ACC112 (cell line): ENCODE data around the gene XCL1.
"Not testable (repeated sequence)": the region's sequence is repeated elsewhere in the genome, so short reads cannot be mapped to it uniquely, and the experiment has no call there.

Source experiments
- H2AFZ ChIP-seq: fragments of 200-600 bp; sonication (generic); one replicate; pipeline ENCODE4 v1.6.0; 2017; ENCODE audit warnings: antibody characterized with exemption, low read length; ENCODE audit not compliant: unreplicated experiment
- H3K27ac ChIP-seq: fragments of 200-600 bp; sonication (generic); 2 replicates; pipeline ENCODE4 v1.5.1; 2014; ENCODE audit warnings: low read depth, mild to moderate bottlenecking, antibody characterized with exemption, low read length, moderate library complexity
- H3K27me3 ChIP-seq: fragments of 200-600 bp; sonication (generic); 2 replicates; pipeline ENCODE4 v1.6.1; 2014; ENCODE audit warnings: mild to moderate bottlenecking, antibody characterized with exemption, low read length, moderate library complexity, mixed read lengths; ENCODE audit not compliant: insufficient read depth
- H3K36me3 ChIP-seq: fragments of 200-600 bp; sonication (generic); 2 replicates; pipeline ENCODE4 v1.6.1; 2016; ENCODE audit warnings: mild to moderate bottlenecking, antibody characterized with exemption, low read length, moderate library complexity, mixed read lengths; ENCODE audit not compliant: insufficient read depth
- H3K4me1 ChIP-seq: fragments of 200-600 bp; sonication (generic); one replicate; pipeline ENCODE4 v1.6.1; 2016; ENCODE audit warnings: low read length, mixed read lengths; ENCODE audit not compliant: insufficient read depth, unreplicated experiment, control insufficient read depth
- H3K4me3 ChIP-seq: fragments of 200-600 bp; sonication (generic); 2 replicates; pipeline ENCODE4 v1.5.1; 2014; ENCODE audit warnings: mild to moderate bottlenecking, low read depth, low read length
- H3K79me2 ChIP-seq: fragments of 200-600 bp; sonication (generic); one replicate; pipeline ENCODE4 v1.6.0; 2016; ENCODE audit warnings: low read length; ENCODE audit not compliant: control insufficient read depth, unreplicated experiment, insufficient read depth

The XCL1 gene

GRCh38 chr1:168567568-168567967, 8.8 kb upstream of the XCL1 start:
- Histone ChIP-seq H3K27me3 (peaks cover 48% of the 10 kb centered on the region), H3K4me3 (no peak overlapping the region), H3K36me3 (no peaks in the 10 kb centered on the region), H3K79me2 (no peaks in the 10 kb centered on the region), H3K4me1 (no peaks in the 10 kb centered on the region), H2AFZ (no peak overlapping the region), H3K27ac (no peak overlapping the region)

GRCh38 chr1:168568346-168568745, 8.1 kb upstream of the XCL1 start:
- Histone ChIP-seq H3K27me3 (peaks cover 48% of the 10 kb centered on the region), H3K4me3 (no peak overlapping the region), H3K79me2 (no peaks in the 10 kb centered on the region), H2AFZ (no peak overlapping the region), H3K36me3 (no peaks in the 10 kb centered on the region), H3K4me1 (no peaks in the 10 kb centered on the region), H3K27ac (no peak overlapping the region)

- no peaks in the 10 kb centered on the region for H3K36me3 ChIP-seq
- H3K79me2 ChIP-seq, result no peaks in the 10 kb centered on the region
- no peaks in the 10 kb centered on the region for H3K4me1 ChIP-seq
- no peak overlapping the region for H3K27ac ChIP-seq
- H2AFZ ChIP-seq, result no peak overlapping the region
- peaks cover 25% of the 10 kb centered on the region for H3K27me3 ChIP-seq
- H3K4me3 ChIP-seq, result no peak overlapping the region
These were observed 5.8 kb upstream of the XCL1 start for GRCh38 chr1:168570652-168571051.

- Histone ChIP-seq H3K4me3 (no peak overlapping the region), H3K27ac (no peak overlapping the region), H3K36me3 (no peaks in the 10 kb centered on the region), H3K79me2 (no peaks in the 10 kb centered on the region), H3K27me3 (peaks cover 24% of the 10 kb centered on the region), H3K4me1 (no peaks in the 10 kb centered on the region), H2AFZ (no peak overlapping the region)
These were observed 3.8 kb upstream of the XCL1 start for GRCh38 chr1:168572633-168573032.

- H2AFZ ChIP-seq, H3K79me2 ChIP-seq, H3K4me3 ChIP-seq, H3K36me3 ChIP-seq, H3K27ac ChIP-seq, H3K4me1 ChIP-seq: not testable (repeated sequence)
- peaks cover 28% of the 10 kb centered on the region for H3K27me3 ChIP-seq
These were observed 2.2 kb upstream of the XCL1 start for GRCh38 chr1:168574234-168574633.

GRCh38 chr1:168578531-168579185, 2.3 kb downstream of the XCL1 start:
- H2AFZ ChIP-seq, H3K36me3 ChIP-seq, H3K27me3 ChIP-seq, H3K4me3 ChIP-seq, H3K27ac ChIP-seq, H3K4me1 ChIP-seq, H3K79me2 ChIP-seq: not testable (repeated sequence)

GRCh38 chr1:168580290-168580689, 3.9 kb downstream of the XCL1 start:
- H3K36me3 ChIP-seq, H2AFZ ChIP-seq: not testable (repeated sequence)

GRCh38 chr1:168580991-168581390, 4.6 kb downstream of the XCL1 start:
- H2AFZ ChIP-seq, result not testable (repeated sequence)

More at GRCh38 chr1:168580290-168580689, 3.9 kb downstream of the XCL1 start:
- not testable (repeated sequence) for H3K4me3 ChIP-seq, H3K79me2 ChIP-seq, H3K27ac ChIP-seq, H3K27me3 ChIP-seq, H3K4me1 ChIP-seq

GRCh38 chr1:168581817-168582572, 5.6 kb downstream of the XCL1 start:
- Histone ChIP-seq H3K36me3 (no peaks in the 10 kb centered on the region), H3K27ac (no peak overlapping the region), H3K4me3 (no peak overlapping the region), H3K4me1 (peaks cover 12% of the 10 kb centered on the region), H2AFZ (no peak overlapping the region), H3K27me3 (peaks cover 9% of the 10 kb centered on the region), H3K79me2 (no peaks in the 10 kb centered on the region)

More at GRCh38 chr1:168580991-168581390, 4.6 kb downstream of the XCL1 start:
- H3K36me3 ChIP-seq, H3K79me2 ChIP-seq, H3K27ac ChIP-seq, H3K4me3 ChIP-seq, H3K27me3 ChIP-seq: not testable (repeated sequence)
- H3K4me1 ChIP-seq, result peaks cover 12% of the 10 kb centered on the region

GRCh38 chr1:168582688-168583336, 6.4 kb downstream of the XCL1 start:
- Histone ChIP-seq H3K36me3 (no peaks in the 10 kb centered on the region), H3K27me3 (peaks cover 3% of the 10 kb centered on the region; the same call in 1 of the 2 replicates), H3K79me2 (no peaks in the 10 kb centered on the region), H3K4me1 (peaks cover 12% of the 10 kb centered on the region), H2AFZ (no peak overlapping the region), H3K4me3 (no peak overlapping the region), H3K27ac (no peak overlapping the region)

GRCh38 chr1:168583571-168583970, 7.2 kb downstream of the XCL1 start:
- H3K4me1 ChIP-seq, result peaks cover 12% of the 10 kb centered on the region
- H3K4me3 ChIP-seq, result no peak overlapping the region
- no peaks in the 10 kb centered on the region for H3K79me2 ChIP-seq
- H3K36me3 ChIP-seq, result no peaks in the 10 kb centered on the region
- no peaks in the 10 kb centered on the region for H3K27me3 ChIP-seq
- no peak overlapping the region for H3K27ac ChIP-seq
- H2AFZ ChIP-seq, result no peak overlapping the region
